ENCODE data around the gene CMTR1. TPM values are rescaled to one million over a fixed set of nuclear protein-coding genes. Genes with fewer than 3 reads are reported as not detected.

CMTR1 gene
- total RNA-seq, 1 experiment from 2014 or later: 28.7 TPM

DNA sequence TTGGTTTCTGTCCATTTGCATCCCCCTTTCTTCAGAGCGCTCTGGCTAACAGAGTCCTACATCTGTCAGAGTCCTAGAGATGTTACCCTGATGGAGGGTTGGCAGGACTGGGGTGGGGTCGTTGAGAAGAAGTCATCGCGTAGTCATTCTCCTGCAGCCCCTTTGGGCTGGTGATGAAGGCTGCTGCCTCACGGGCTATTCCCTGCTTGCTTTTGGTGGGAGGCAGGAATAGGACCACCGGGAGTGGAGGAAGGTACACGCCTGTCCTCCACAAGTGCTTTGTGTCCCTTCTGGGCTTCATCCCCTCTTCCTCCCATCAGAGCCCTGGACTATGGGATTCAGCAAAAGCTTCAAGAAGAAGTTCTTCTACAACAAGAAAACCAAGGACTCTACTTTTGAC is 45.8 kb downstream of the CMTR1 start:
- Histone ChIP-seq H3K4me2 (ENCODE audit: low read length) (no peak overlapping the region), H3K27me3 (ENCODE audit: insufficient read depth, low read length) (no peaks in the 10 kb centered on the region), H3K9me3 (ENCODE audit: control insufficient read depth in 1 of 2, insufficient read depth in 1 of 2, low read depth in 1 of 2, low read length in 2 of 2) (no peaks in the 10 kb centered on the region), H3K27ac (ENCODE audit: low read depth, low read length) (no peak overlapping the region), H3K9ac (ENCODE audit: low read length) (no peak overlapping the region), H2AFZ (ENCODE audit: low read depth, low read length, poor library complexity, severe bottlenecking) (no peak overlapping the region), H3K4me1 (ENCODE audit: control insufficient read depth in 1 of 2, insufficient read depth in 2 of 2, low read length in 2 of 2) (no peaks in the 10 kb centered on the region), H3K36me3 (ENCODE audit: control insufficient read depth in 1 of 2, insufficient read depth in 2 of 2, low read length in 2 of 2) (peaks cover 7 to 23% of the 10 kb centered on the region in 2 experiments; a peak in 3 of 4 replicates), H3K9me2 (ENCODE audit: insufficient read depth) (no peaks in the 10 kb centered on the region), H4K20me1 (ENCODE audit: insufficient read depth) (no peaks in the 10 kb centered on the region), H3K4me3 (replicated peaks in 1 of 2; ENCODE audit: low read depth in 1 of 2, low read length in 2 of 2) (no peak overlapping the region), H3K79me2 (ENCODE audit: insufficient read depth, low read length) (no peaks in the 10 kb centered on the region)
- TF ChIP-seq MAX (IDR thresholded peaks at IDR 0.05): no peak
- no peak for TF ChIP-seq POLR2A (IDR thresholded peaks at IDR 0.05; ENCODE audit: borderline replicate concordance, extremely low read depth, insufficient read depth, insufficient read length)
- no peak for TF ChIP-seq SRF (IDR thresholded peaks at IDR 0.05; ENCODE audit: low read depth)
- TF ChIP-seq SIN3A (IDR thresholded peaks at IDR 0.05; ENCODE audit: low read depth): no peak
- RAD21 ChIA-PET (ENCODE audit: low non-redundant PET in 1 of 2, low total read pairs in 2 of 2, uncharacterized antibody in 2 of 2, unreplicated experiment in 2 of 2): no interaction called here
- CTCF ChIA-PET: no interaction called here
- POLR2A ChIA-PET: no interaction called here
- intact Hi-C loops (cut with micrococcal nuclease): no loop called here
- no TSS peak for BruUV-seq (replicated peaks)
- no peak for ATAC-seq
- no peak for DNase-seq (ENCODE audit: low read depth, low spot score)

DNA sequence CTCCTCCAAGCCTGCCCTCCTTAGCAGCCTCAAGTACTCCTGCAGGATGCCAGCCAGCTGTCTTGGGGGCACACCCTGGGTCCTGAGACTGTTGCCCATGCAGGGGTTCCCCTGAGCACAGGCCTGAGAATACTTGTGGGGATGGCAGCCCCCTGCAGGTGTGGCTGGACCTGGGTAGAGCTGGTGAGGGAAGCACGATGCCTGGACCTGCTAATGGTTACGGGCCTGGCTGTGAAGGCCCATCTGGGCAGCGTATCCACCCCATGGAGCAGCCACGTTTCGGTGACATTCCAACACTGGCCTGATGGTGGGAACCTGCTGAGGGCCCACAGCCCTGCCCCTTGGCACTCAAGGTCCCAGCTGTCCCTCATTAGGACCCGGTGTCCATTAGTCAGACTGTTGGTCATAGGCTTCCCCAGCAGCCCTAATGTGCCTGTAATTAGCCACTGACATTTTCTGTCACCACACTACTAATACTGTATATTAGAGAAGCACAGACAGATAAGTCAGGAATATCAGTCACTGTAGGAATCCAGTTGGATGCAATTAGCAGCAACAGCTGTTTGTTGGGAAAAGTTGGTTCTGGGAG is 46.3 kb downstream of the CMTR1 start:
- TF ChIP-seq REST (IDR thresholded peaks at IDR 0.05; ENCODE audit: low read depth): no peak
- no peak for TF ChIP-seq SRF (IDR thresholded peaks at IDR 0.05; ENCODE audit: low read depth)
- TF ChIP-seq JUND (IDR thresholded peaks at IDR 0.05): no peak
- no peak for TF ChIP-seq MAX (IDR thresholded peaks at IDR 0.05)
- TF ChIP-seq ZNF274 (IDR thresholded peaks at IDR 0.05; ENCODE audit: low read depth, low read length): no peak
- TF ChIP-seq, protein P1, sequence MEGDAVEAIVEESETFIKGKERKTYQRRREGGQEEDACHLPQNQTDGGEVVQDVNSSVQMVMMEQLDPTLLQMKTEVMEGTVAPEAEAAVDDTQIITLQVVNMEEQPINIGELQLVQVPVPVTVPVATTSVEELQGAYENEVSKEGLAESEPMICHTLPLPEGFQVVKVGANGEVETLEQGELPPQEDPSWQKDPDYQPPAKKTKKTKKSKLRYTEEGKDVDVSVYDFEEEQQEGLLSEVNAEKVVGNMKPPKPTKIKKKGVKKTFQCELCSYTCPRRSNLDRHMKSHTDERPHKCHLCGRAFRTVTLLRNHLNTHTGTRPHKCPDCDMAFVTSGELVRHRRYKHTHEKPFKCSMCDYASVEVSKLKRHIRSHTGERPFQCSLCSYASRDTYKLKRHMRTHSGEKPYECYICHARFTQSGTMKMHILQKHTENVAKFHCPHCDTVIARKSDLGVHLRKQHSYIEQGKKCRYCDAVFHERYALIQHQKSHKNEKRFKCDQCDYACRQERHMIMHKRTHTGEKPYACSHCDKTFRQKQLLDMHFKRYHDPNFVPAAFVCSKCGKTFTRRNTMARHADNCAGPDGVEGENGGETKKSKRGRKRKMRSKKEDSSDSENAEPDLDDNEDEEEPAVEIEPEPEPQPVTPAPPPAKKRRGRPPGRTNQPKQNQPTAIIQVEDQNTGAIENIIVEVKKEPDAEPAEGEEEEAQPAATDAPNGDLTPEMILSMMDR (IDR thresholded peaks at IDR 0.05 in 2 of 3, conservative IDR thresholded peaks at IDR 0.05 in 1 of 3; ENCODE audit: borderline replicate concordance in 1 of 3, insufficient read depth in 1 of 3, low read depth in 2 of 3, low read length in 2 of 3): no peak
- TF ChIP-seq ELF1 (IDR thresholded peaks at IDR 0.05; ENCODE audit: borderline replicate concordance, low read depth): no peak
- no peak for TF ChIP-seq CBX3 (IDR thresholded peaks at IDR 0.05; ENCODE audit: low read depth)
- TF ChIP-seq ZFX (IDR thresholded peaks at IDR 0.05): no peak
- no peak for TF ChIP-seq POLR2AphosphoS5 (IDR thresholded peaks at IDR 0.05; ENCODE audit: low read depth, low read length)
- ChIA-PET RAD21 (ENCODE audit: low non-redundant PET in 1 of 2, low total read pairs in 2 of 2, uncharacterized antibody in 2 of 2, unreplicated experiment in 2 of 2) (no interaction called here), CTCF (no interaction called here), POLR2A (no interaction called here)
- Histone ChIP-seq H3K79me2 (ENCODE audit: insufficient read depth, low read length) (no peaks in the 10 kb centered on the region), H3K27me3 (ENCODE audit: insufficient read depth, low read length) (no peaks in the 10 kb centered on the region), H2AFZ (ENCODE audit: low read depth, low read length, poor library complexity, severe bottlenecking) (no peak overlapping the region), H3K9me3 (ENCODE audit: control insufficient read depth in 1 of 2, insufficient read depth in 1 of 2, low read depth in 1 of 2, low read length in 2 of 2) (no peaks in the 10 kb centered on the region), H3K9me2 (ENCODE audit: insufficient read depth) (no peaks in the 10 kb centered on the region), H3K4me3 (replicated peaks in 1 of 2; ENCODE audit: low read depth in 1 of 2, low read length in 2 of 2) (no peak overlapping the region), H3K36me3 (ENCODE audit: control insufficient read depth in 1 of 2, insufficient read depth in 2 of 2, low read length in 2 of 2) (peaks cover 5 to 23% of the 10 kb centered on the region in 2 experiments; a peak in 2 of 4 replicates), H3K4me2 (ENCODE audit: low read length) (no peak overlapping the region), H3K27ac (ENCODE audit: low read depth, low read length) (no peak overlapping the region), H3K9ac (ENCODE audit: low read length) (no peak overlapping the region), H3K4me1 (ENCODE audit: control insufficient read depth in 1 of 2, insufficient read depth in 2 of 2, low read length in 2 of 2) (no peaks in the 10 kb centered on the region), H4K20me1 (ENCODE audit: insufficient read depth) (no peaks in the 10 kb centered on the region)
- BruUV-seq (replicated peaks): no TSS peak
- ATAC-seq (no peak), DNase-seq (ENCODE audit: low read depth, low spot score) (no peak)
- intact Hi-C loops (cut with micrococcal nuclease): no loop called here

Measured in HCT116 (cell line).